Liver (tissue), 9 donors: Measurements from ENCODE around the gene GALNTL6. TPM values are rescaled to one million over a fixed set of nuclear protein-coding genes. Genes with fewer than 3 reads are reported as not detected.

ENCODE experiments used
- DNase-seq: peaks from one replicate; pipeline ENCODE4 v3.0.0-alpha.2; 2017; ENCODE audit warnings: low spot score
- H3K27ac ChIP-seq, 2 donors: one replicate each; pipeline ENCODE4 v1.7.0; 2013; ENCODE audit warnings: inconsistent platforms in 2 of 2, low read length in 2 of 2, control low read depth in 1 of 2, low read depth in 1 of 2, mild to moderate bottlenecking in 1 of 2
- H3K27me3 ChIP-seq, 4 donors: one replicate each; pipeline versions ENCODE4 v1.6.1 to v1.7.0; 2013; ENCODE audit warnings: low read length in 3 of 4, inconsistent platforms in 1 of 4, mild to moderate bottlenecking in 1 of 4, moderate library complexity in 1 of 4; ENCODE audit not compliant: control insufficient read depth in 4 of 4, insufficient read depth in 4 of 4
- H3K36me3 ChIP-seq, 4 donors: one replicate each; pipeline versions ENCODE4 v1.6.1 to v1.7.0; 2013; ENCODE audit warnings: low read length in 3 of 4, mild to moderate bottlenecking in 3 of 4, low read depth in 1 of 4, moderate library complexity in 1 of 4; ENCODE audit not compliant: control insufficient read depth in 4 of 4, insufficient read depth in 3 of 4
- H3K4me1 ChIP-seq, 4 donors: one replicate each; pipeline versions ENCODE4 v1.6.1 to v1.7.0; 2013; ENCODE audit warnings: low read length in 3 of 4, mild to moderate bottlenecking in 3 of 4, moderate library complexity in 1 of 4; ENCODE audit not compliant: control insufficient read depth in 4 of 4, insufficient read depth in 4 of 4
- H3K4me3 ChIP-seq, 3 donors: one replicate each; pipeline versions ENCODE4 v1.6.1 to v1.7.0; 2013; ENCODE audit warnings: low read length in 3 of 3, control low read depth in 1 of 3, low read depth in 1 of 3, mild to moderate bottlenecking in 1 of 3
- H3K9ac ChIP-seq, 2 donors: one replicate each; pipeline ENCODE4 v1.7.0; 2013; ENCODE audit warnings: low read length in 2 of 2, mild to moderate bottlenecking in 2 of 2, moderate library complexity in 2 of 2, control low read depth in 1 of 2, low read depth in 1 of 2
- H3K9me3 ChIP-seq, 4 donors: one replicate each; pipeline versions ENCODE4 v1.6.1 to v1.7.0; 2013; ENCODE audit warnings: low read length in 3 of 4; ENCODE audit not compliant: control insufficient read depth in 4 of 4
- ATF3 ChIP-seq: IDR thresholded peaks from 2 replicates; pipeline ENCODE4 v1.6.1; 2016; ENCODE audit warnings: antibody characterized with exemption
- EGR1 ChIP-seq, 2 donors: IDR thresholded peaks; 2 replicates each; pipeline ENCODE4 v1.6.1; 2016 to 2018; ENCODE audit warnings: antibody characterized with exemption in 2 of 2, low read depth in 2 of 2
- FOXA2 ChIP-seq: IDR thresholded peaks from 2 replicates; pipeline ENCODE4 v1.6.1; 2016; ENCODE audit warnings: antibody characterized with exemption
- GABPA ChIP-seq, 2 donors: IDR thresholded peaks in 1 of 2; conservative IDR thresholded peaks in 1 of 2; 2 replicates each; pipeline ENCODE4 v1.6.1; 2016; ENCODE audit warnings: antibody characterized with exemption in 2 of 2, mild to moderate bottlenecking in 1 of 2, moderate library complexity in 1 of 2
- HNF4G ChIP-seq: IDR thresholded peaks from 2 replicates; pipeline ENCODE4 v1.6.1; 2016; ENCODE audit warnings: antibody characterized with exemption
- JUND ChIP-seq, 2 donors: IDR thresholded peaks; 2 replicates each; pipeline ENCODE4 v1.6.1; 2016; ENCODE audit warnings: antibody characterized with exemption in 2 of 2
- NR2F2 ChIP-seq: IDR thresholded peaks from 2 replicates; pipeline ENCODE4 v1.6.1; 2016; ENCODE audit warnings: antibody characterized with exemption
- RAD21 ChIP-seq, 2 donors: IDR thresholded peaks; 2 replicates each; pipeline ENCODE4 v1.6.1; 2016; ENCODE audit warnings: antibody characterized with exemption in 2 of 2, mild to moderate bottlenecking in 2 of 2
- RXRA ChIP-seq, 2 donors: IDR thresholded peaks; 2 replicates each; pipeline ENCODE4 v1.6.1; 2017 to 2018; ENCODE audit warnings: antibody characterized with exemption in 2 of 2, mild to moderate bottlenecking in 1 of 2
- SP1 ChIP-seq: IDR thresholded peaks from 2 replicates; pipeline ENCODE4 v1.6.1; 2018; ENCODE audit warnings: antibody characterized with exemption, mild to moderate bottlenecking
- TAF1 ChIP-seq: conservative IDR thresholded peaks from 2 replicates; pipeline ENCODE4 v1.6.1; 2016; ENCODE audit warnings: antibody characterized with exemption, mild to moderate bottlenecking
- YY1 ChIP-seq: IDR thresholded peaks from 2 replicates; pipeline ENCODE4 v1.6.1; 2016; ENCODE audit warnings: antibody characterized with exemption, mild to moderate bottlenecking
- WGBS: extraction: QIAGEN DNeasy Blood & Tissue Kit; methylation state at CpG from one replicate; pipeline ENCODE4 v1.1.7; 2013; 5-methylcytosine and 5-hydroxymethylcytosine counted together
- polyA plus RNA-seq, 2 donors: library from polyadenylated mRNA; stranded (reverse) in 1 of 2; unstranded in 1 of 2; fragments of 200-250 nt in 1 of 2; fragments of >200 nt in 1 of 2; fragmentation: Nextera tagmentation in 1 of 2; extraction: Ambion mirVana in 1 of 2; gene quantifications; one replicate each; pipeline versions ENCODE4 v1.2.1 to v1.2.3, GENCODE V29; 2013 to 2015
- total RNA-seq, 2 donors: library from RNA; depleted of rRNA; stranded (reverse); fragments of >200 nt; gene quantifications; one replicate each; pipeline ENCODE4 v1.2.3, GENCODE V29; 2014
- TF ChIP-seq, protein P1 (sequence below): IDR thresholded peaks from 2 replicates; pipeline ENCODE4 v1.6.1; 2016; ENCODE audit warnings: antibody characterized with exemption
- TF ChIP-seq, protein P2 (sequence below): IDR thresholded peaks from 2 replicates; pipeline ENCODE4 v1.6.1; 2016; ENCODE audit warnings: antibody characterized with exemption
- TF ChIP-seq, protein P3 (sequence below): IDR thresholded peaks from 2 replicates; pipeline ENCODE4 v1.6.1; 2016; ENCODE audit warnings: antibody characterized with exemption, mild to moderate bottlenecking
- TF ChIP-seq, protein P4 (sequence below): fragments of 150-350 bp; IDR thresholded peaks from 2 replicates; pipeline ENCODE4 v1.5.1; 2017; ENCODE audit warnings: improper control_type of control experiment, low read depth, low read length; ENCODE audit not compliant: missing input control
- donor health status: healthy.
- donor health status: healthy.
- donor health status: healthy.
- donor health status: healthy.
- donor health status: healthy.

GALNTL6 gene
- total and polyA plus RNA-seq, 4 donors: 0.06 to 0.08 TPM; not detected in 2

- 63% methylated on average over 6 of the region's 6 CpGs for WGBS
Observed at GRCh38 chr4:172838111-172838510, 1024.9 kb downstream of the GALNTL6 start.

DNA sequence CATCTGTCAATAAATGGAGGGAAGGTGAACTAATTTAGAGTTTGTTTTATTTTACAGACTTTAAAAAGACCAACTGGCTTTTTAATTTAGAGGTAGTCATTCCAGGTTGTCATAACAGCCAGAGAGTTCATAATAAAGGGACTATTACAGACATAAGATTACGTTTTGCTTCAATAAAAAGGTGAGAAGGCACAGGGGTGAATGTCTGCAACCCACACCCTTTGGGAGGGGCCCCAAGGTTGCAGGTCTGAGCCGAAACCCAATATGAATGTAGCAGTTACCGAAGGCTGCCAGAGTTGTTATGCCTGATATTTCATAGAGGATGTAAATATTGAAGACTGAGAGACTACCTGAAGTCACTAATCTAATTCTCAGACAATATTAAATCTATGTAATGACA, 1025.7 kb downstream of the GALNTL6 start:
- H3K4me1 ChIP-seq: no peaks in the 10 kb centered on the region
- TF ChIP-seq YY1 (no peak), TAF1 (no peak)
- H3K27me3 ChIP-seq: no peaks in the 10 kb centered on the region
- 81% methylated on average over 3 of the region's 3 CpGs for WGBS
- H3K36me3 ChIP-seq: no peaks in the 10 kb centered on the region
- no peak for DNase-seq
- H3K27ac ChIP-seq: no peak overlapping the region
- H3K4me3 ChIP-seq: no peak overlapping the region
- no peaks in the 10 kb centered on the region for H3K9me3 ChIP-seq
- no peak overlapping the region for H3K9ac ChIP-seq

More at GRCh38 chr4:172838111-172838510, 1024.9 kb downstream of the GALNTL6 start:
- H3K9me3 ChIP-seq: no peaks in the 10 kb centered on the region
- no peak overlapping the region for H3K9ac ChIP-seq
- H3K36me3 ChIP-seq: no peaks in the 10 kb centered on the region
- TF ChIP-seq HNF4G (no peak), SP1 (no peak), FOXA2 (no peak), RXRA (IDR thresholded peaks at IDR 0.05) (no peak), YY1 (no peak), RAD21 (IDR thresholded peaks at IDR 0.05) (no peak), TAF1 (no peak), GABPA (IDR thresholded peaks at IDR 0.05 in 1 of 2, conservative IDR thresholded peaks at IDR 0.05 in 1 of 2) (no peak), EGR1 (IDR thresholded peaks at IDR 0.05; ENCODE audit: low read depth in 2 of 2) (no peak), JUND (IDR thresholded peaks at IDR 0.05) (no peak), ATF3 (no peak), NR2F2 (no peak)
- TF ChIP-seq, protein P1, sequence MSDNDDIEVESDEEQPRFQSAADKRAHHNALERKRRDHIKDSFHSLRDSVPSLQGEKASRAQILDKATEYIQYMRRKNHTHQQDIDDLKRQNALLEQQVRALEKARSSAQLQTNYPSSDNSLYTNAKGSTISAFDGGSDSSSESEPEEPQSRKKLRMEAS: no peak
- TF ChIP-seq, protein P2, sequence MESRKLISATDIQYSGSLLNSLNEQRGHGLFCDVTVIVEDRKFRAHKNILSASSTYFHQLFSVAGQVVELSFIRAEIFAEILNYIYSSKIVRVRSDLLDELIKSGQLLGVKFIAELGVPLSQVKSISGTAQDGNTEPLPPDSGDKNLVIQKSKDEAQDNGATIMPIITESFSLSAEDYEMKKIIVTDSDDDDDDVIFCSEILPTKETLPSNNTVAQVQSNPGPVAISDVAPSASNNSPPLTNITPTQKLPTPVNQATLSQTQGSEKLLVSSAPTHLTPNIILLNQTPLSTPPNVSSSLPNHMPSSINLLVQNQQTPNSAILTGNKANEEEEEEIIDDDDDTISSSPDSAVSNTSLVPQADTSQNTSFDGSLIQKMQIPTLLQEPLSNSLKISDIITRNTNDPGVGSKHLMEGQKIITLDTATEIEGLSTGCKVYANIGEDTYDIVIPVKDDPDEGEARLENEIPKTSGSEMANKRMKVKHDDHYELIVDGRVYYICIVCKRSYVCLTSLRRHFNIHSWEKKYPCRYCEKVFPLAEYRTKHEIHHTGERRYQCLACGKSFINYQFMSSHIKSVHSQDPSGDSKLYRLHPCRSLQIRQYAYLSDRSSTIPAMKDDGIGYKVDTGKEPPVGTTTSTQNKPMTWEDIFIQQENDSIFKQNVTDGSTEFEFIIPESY: no peak
- TF ChIP-seq, protein P3, sequence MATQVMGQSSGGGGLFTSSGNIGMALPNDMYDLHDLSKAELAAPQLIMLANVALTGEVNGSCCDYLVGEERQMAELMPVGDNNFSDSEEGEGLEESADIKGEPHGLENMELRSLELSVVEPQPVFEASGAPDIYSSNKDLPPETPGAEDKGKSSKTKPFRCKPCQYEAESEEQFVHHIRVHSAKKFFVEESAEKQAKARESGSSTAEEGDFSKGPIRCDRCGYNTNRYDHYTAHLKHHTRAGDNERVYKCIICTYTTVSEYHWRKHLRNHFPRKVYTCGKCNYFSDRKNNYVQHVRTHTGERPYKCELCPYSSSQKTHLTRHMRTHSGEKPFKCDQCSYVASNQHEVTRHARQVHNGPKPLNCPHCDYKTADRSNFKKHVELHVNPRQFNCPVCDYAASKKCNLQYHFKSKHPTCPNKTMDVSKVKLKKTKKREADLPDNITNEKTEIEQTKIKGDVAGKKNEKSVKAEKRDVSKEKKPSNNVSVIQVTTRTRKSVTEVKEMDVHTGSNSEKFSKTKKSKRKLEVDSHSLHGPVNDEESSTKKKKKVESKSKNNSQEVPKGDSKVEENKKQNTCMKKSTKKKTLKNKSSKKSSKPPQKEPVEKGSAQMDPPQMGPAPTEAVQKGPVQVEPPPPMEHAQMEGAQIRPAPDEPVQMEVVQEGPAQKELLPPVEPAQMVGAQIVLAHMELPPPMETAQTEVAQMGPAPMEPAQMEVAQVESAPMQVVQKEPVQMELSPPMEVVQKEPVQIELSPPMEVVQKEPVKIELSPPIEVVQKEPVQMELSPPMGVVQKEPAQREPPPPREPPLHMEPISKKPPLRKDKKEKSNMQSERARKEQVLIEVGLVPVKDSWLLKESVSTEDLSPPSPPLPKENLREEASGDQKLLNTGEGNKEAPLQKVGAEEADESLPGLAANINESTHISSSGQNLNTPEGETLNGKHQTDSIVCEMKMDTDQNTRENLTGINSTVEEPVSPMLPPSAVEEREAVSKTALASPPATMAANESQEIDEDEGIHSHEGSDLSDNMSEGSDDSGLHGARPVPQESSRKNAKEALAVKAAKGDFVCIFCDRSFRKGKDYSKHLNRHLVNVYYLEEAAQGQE: no peak
- TF ChIP-seq, protein P4, sequence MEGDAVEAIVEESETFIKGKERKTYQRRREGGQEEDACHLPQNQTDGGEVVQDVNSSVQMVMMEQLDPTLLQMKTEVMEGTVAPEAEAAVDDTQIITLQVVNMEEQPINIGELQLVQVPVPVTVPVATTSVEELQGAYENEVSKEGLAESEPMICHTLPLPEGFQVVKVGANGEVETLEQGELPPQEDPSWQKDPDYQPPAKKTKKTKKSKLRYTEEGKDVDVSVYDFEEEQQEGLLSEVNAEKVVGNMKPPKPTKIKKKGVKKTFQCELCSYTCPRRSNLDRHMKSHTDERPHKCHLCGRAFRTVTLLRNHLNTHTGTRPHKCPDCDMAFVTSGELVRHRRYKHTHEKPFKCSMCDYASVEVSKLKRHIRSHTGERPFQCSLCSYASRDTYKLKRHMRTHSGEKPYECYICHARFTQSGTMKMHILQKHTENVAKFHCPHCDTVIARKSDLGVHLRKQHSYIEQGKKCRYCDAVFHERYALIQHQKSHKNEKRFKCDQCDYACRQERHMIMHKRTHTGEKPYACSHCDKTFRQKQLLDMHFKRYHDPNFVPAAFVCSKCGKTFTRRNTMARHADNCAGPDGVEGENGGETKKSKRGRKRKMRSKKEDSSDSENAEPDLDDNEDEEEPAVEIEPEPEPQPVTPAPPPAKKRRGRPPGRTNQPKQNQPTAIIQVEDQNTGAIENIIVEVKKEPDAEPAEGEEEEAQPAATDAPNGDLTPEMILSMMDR: no peak
- no peak overlapping the region for H3K27ac ChIP-seq
- no peak overlapping the region for H3K4me3 ChIP-seq
- H3K27me3 ChIP-seq: no peaks in the 10 kb centered on the region
- H3K4me1 ChIP-seq: no peaks in the 10 kb centered on the region
- no peak for DNase-seq
